Measurements from ENCODE around the gene STRN3.

DNA sequence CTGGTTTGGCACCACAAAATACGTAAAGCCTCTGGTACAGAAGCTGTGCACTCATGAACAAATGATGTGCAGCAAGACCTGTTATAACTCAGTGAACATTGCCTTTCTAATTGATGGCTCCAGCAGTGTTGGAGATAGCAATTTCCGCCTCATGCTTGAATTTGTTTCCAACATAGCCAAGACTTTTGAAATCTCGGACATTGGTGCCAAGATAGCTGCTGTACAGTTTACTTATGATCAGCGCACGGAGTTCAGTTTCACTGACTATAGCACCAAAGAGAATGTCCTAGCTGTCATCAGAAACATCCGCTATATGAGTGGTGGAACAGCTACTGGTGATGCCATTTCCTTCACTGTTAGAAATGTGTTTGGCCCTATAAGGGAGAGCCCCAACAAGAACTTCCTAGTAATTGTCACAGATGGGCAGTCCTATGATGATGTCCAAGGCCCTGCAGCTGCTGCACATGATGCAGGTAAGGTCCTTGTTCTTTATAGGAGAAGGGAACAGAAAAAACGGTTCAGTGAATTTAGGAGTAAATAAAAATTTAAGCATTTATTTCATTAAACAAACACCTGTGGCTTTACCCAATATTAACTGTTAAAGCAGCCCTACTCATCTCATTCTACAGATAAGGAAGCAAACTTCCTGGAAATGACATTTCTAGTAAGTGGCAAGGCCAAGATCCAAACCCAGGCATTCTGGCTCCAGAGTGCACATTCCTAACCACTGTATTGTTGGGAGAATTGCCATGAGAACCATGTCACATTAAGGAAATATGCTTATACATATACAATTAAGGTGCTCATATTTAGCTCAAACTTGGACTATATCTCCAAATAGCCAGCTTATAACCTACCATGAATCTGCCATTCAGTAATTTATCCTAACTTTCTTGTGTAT, 140.1 kb downstream of the STRN3 start:
- no peak for TF ChIP-seq POLR2A (IDR thresholded peaks at IDR 0.05; ENCODE audit: extremely low read depth, insufficient read length)
- TF ChIP-seq, protein P1, sequence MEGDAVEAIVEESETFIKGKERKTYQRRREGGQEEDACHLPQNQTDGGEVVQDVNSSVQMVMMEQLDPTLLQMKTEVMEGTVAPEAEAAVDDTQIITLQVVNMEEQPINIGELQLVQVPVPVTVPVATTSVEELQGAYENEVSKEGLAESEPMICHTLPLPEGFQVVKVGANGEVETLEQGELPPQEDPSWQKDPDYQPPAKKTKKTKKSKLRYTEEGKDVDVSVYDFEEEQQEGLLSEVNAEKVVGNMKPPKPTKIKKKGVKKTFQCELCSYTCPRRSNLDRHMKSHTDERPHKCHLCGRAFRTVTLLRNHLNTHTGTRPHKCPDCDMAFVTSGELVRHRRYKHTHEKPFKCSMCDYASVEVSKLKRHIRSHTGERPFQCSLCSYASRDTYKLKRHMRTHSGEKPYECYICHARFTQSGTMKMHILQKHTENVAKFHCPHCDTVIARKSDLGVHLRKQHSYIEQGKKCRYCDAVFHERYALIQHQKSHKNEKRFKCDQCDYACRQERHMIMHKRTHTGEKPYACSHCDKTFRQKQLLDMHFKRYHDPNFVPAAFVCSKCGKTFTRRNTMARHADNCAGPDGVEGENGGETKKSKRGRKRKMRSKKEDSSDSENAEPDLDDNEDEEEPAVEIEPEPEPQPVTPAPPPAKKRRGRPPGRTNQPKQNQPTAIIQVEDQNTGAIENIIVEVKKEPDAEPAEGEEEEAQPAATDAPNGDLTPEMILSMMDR (IDR thresholded peaks at IDR 0.05; ENCODE audit: low read depth, low read length) = no peak
- TF ChIP-seq, protein P2, sequence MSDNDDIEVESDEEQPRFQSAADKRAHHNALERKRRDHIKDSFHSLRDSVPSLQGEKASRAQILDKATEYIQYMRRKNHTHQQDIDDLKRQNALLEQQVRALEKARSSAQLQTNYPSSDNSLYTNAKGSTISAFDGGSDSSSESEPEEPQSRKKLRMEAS (IDR thresholded peaks at IDR 0.05; ENCODE audit: low read depth, low read length) = no peak
